NCI-H2171 (cell line): Measurements from ENCODE around the gene TBC1D22B.

Experiments used
- DNase-seq: peaks from one replicate; lab custom pipeline; 2025; lab: John Stamatoyannopoulos, UW

The TBC1D22B gene

GRCh38 chr6:37357288-37357687 is 99.7 kb downstream of the TBC1D22B start:
- no peak for DNase-seq

GRCh38 chr6:37357860-37358259 is 100.3 kb downstream of the TBC1D22B start:
- DNase-seq, result no peak

DNA sequence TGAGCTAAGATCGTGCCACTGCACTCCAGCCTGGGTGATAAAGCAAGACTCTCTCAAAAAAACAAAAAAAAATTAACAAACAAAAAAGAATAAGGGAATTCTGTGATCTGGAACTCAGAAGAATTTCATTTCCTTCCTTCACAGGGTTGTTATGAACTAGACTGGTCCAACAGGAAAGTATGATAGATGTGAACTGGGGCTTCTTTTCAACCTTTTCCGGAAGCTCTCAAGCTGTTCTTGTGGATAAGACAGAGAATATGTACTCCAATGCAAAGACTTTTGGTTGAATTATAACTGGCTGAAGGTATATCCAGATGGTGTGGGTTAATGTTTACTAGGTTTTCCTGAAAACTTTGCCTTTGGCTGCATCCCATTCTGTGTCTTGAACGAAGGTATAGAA is 101.5 kb downstream of the TBC1D22B start:
- no peak for DNase-seq

GRCh38 chr6:37362101-37362828 is 104.7 kb downstream of the TBC1D22B start:
- DNase-seq, result no peak

DNA sequence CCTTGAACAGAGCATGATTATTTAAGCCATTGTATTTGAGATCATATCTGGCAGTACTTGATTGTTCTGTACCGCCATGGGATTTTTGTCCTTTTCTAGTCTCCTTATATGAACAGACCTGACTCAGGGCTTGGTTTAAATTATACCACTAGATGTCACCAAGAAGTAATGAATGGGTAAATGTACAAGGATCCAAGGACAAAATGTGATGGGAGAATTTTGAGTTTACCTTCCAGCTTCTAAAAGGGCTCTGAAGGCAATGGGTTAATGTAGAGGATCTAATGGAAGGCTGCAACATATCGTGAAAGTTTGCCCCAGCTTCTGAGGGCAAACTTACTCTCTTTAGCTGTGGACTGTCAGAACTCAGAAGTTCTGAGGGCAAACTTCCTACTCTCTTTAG is 108.2 kb downstream of the TBC1D22B start:
- DNase-seq, result no peak

GRCh38 chr6:37366910-37367309 is 109.3 kb downstream of the TBC1D22B start:
- DNase-seq, result peak; percentile 18

- DNase-seq, result no peak
Observed at GRCh38 chr6:37368961-37369320, 111.4 kb downstream of the TBC1D22B start.

- no peak for DNase-seq
Observed at GRCh38 chr6:37369321-37370201, 112.0 kb downstream of the TBC1D22B start.

DNA sequence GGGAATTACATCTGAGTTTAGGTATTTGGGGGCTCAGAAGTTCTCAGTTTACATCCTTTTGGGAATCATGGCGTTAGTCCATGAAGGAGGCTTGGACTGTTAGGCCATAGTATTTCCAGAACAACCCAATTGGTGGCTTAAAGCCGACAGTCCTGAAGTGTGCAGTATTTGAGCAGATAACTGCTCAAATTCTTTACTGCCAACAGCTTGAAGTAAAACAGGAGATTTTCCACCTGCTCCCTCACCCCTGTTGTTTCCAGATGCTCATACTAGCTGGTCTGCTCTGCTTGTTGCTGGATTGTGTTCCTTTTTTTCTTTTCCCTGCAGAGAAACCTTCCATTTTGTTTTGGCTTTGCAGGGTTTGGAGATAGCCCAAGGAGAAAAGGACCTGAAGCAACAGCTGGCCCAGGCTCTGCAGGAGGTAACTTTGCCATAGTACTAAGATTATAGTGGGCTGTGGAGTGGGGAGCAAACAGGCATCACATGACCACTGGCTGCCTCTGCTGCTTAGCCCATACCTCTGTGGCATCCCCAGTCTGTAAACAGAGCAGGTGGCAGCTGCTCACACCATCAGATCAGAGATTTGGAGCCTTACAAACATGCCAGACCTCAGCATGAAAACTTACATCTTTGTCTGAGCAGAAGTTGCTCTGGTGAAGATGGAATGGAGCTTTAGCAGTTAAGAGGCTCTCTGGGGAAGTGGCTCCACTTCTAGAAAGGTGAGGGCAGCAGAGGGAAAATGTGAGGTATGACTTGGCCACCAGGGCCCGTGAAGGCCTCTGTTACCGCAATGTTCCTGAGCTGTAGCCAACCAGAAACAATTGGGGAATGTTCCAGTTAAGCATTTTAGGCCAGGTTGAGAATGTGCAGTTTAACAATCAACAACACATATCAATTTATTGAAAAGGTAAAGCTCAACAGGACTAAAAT is 113.8 kb downstream of the TBC1D22B start:
- DNase-seq, result peak; percentile 57

DNA sequence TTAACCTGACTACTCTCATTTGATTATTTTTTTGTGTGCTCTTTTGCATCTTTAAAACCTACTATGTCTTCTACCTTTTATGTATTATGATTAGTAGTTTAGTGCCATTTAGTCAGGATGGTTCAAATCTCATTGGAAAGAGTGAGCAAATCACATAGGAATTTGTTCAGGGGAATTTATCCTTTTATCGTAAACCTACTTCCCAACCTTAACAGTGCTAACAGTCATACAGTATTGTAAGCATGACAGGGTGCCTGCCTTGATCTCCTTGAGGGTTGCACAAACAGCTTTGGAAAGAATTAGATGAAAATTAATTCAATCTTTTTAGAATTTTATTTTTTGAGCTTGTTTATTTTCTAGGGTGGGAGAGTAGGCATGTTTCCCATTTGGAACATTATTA is 114.5 kb downstream of the TBC1D22B start:
- DNase-seq, result no peak

GRCh38 chr6:37373822-37374471 is 116.4 kb downstream of the TBC1D22B start:
- DNase-seq, result peak; percentile 25

DNA sequence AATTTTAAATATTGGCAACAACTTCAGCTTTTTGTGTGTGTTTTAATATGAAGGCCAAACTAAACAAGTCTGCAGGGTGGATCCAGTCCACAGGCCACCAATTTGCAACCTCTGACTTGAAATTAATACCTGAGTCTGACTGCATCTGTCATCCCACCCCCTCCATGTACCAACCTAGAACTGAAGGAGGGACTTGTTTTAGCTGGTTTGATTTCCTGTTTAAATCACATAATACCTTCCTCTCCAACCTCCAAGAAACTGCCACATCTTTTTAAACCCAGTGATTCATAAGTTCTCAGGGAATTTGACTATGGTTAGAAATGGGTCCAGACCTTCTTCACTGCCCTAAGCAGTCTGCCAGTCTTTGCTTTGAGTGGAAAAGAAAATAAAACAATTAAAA is 117.8 kb downstream of the TBC1D22B start:
- no peak for DNase-seq

DNA sequence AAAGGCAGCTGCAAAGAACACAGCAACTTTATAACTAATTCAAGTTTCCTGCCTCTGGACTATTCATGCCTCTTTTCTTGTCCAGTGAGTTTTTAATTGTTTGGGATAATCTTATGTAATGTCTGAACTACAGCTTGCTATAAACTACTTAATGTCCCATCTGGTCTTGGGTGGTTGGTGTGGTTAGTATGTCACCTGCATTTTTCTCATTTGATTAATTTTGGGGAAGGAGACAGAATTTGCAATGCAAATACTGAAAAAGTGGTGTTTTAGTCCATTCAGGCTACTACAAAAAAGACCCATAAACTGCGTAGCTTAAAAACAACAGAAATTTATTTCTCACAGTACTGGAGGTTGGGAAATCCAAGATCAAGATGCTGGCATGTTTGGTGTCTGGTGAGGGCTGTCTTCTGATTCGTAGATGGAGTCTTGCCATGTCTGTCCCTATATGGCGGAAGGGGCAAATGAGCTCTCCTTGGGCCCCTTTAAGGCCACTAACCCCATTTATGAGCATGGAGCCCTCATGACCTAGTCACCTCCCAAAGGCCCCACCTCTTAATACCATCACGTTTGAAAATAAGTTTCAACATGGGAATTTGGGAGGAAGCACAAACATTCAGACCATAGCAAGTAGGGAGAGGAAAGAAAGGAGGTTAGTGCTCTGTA is 118.6 kb downstream of the TBC1D22B start:
- no peak for DNase-seq

GRCh38 chr6:37381579-37381978 is 124.0 kb downstream of the TBC1D22B start:
- DNase-seq, result peak; percentile 46
